HEK293 (cell line): ENCODE measurements around the gene TSPO2.

ENCODE experiments used
- CTCF ChIA-PET: fragments of 350-600 bp; formaldehyde crosslinking; extraction: SDS; loops from one replicate; lab custom pipeline; 2021; ENCODE audit warnings: antibody characterized with exemption; lab: Yijun Ruan, JAX
- POLR2A ChIA-PET: fragments of 300-600 bp; formaldehyde crosslinking; extraction: SDS; loops from one replicate; lab custom pipeline; 2020; ENCODE audit warnings: antibody characterized with exemption, inconsistent platforms; lab: Yijun Ruan, JAX
- H3K27ac ChIP-seq: fragments of 200-500 bp; sonication (Bioruptor generic); 2 replicates; pipeline ENCODE4 v1.5.1; 2014; ENCODE audit warnings: low read depth, low read length, control low read depth, inconsistent platforms; ENCODE audit errors: extremely low read depth
- H3K36me3 ChIP-seq, 2 experiments: fragments of 200-500 bp in 1 of 2; sonication (Bioruptor generic) in 1 of 2; 1 replicate in 1 of 2; 2 replicates in 1 of 2; pipeline ENCODE4 v1.5.1; 2014 to 2017; ENCODE audit warnings: inconsistent platforms in 2 of 2, low read length in 2 of 2; ENCODE audit not compliant: control insufficient read depth in 2 of 2, insufficient read depth in 1 of 2
- H3K4me1 ChIP-seq: fragments of 200-500 bp; sonication (Bioruptor generic); 2 replicates; pipeline ENCODE4 v1.5.1; 2014; ENCODE audit warnings: mild to moderate bottlenecking, low read length, inconsistent platforms; ENCODE audit not compliant: control insufficient read depth, insufficient read depth
- H3K4me3 ChIP-seq: 2 replicates; pipeline ENCODE4 v1.5.1; 2011; ENCODE audit warnings: low read depth, mild to moderate bottlenecking, control low read depth, low read length, moderate library complexity
- H3K9me3 ChIP-seq: fragments of 200-500 bp; sonication (Bioruptor generic); 2 replicates; pipeline ENCODE4 v1.5.1; 2014; ENCODE audit warnings: low read depth, low read length, inconsistent platforms; ENCODE audit not compliant: control insufficient read depth, insufficient read depth
- ELK4 ChIP-seq: IDR thresholded peaks from 2 replicates; pipeline ENCODE4 v1.6.1; 2011; ENCODE audit warnings: mild to moderate bottlenecking, low read depth, low read length, borderline replicate concordance
- GLI2 ChIP-seq: fragments of 450-650 bp; formaldehyde crosslinking; IDR thresholded peaks from 2 replicates; pipeline ENCODE4; 2017; ENCODE audit warnings: missing biosample characterization, missing genetic modification characterization, low read depth, borderline replicate concordance
- HOXC10 ChIP-seq: sonication (generic); formaldehyde crosslinking; IDR thresholded peaks from 2 replicates; pipeline ENCODE4 v1.8.1; 2023; ENCODE audit warnings: mild to moderate bottlenecking, missing genetic modification reagents
- TCF7L2 ChIP-seq: IDR thresholded peaks from 2 replicates; pipeline ENCODE4 v1.6.1; 2011; ENCODE audit warnings: low read depth, mild to moderate bottlenecking, inconsistent platforms, low read length, moderate library complexity, borderline replicate concordance
- ZBTB10 ChIP-seq: fragments of 450-650 bp; formaldehyde crosslinking; IDR thresholded peaks from 2 replicates; pipeline ENCODE4 v1.5.1; 2016; ENCODE audit warnings: missing biosample characterization, missing genetic modification characterization
- ZBTB21 ChIP-seq: fragments of 450-650 bp; formaldehyde crosslinking; IDR thresholded peaks from 2 replicates; pipeline ENCODE4 v1.5.1; 2017; ENCODE audit warnings: missing biosample characterization, missing genetic modification characterization
- ZBTB7A ChIP-seq: fragments of 450-650 bp; formaldehyde crosslinking; IDR thresholded peaks from 2 replicates; pipeline ENCODE4 v1.5.1; 2016; ENCODE audit warnings: low read depth, missing biosample characterization, missing genetic modification characterization
- ZNF248 ChIP-seq: fragments of 450-650 bp; formaldehyde crosslinking; IDR thresholded peaks from 2 replicates; pipeline ENCODE4 v1.5.1; 2017; ENCODE audit warnings: missing biosample characterization, missing genetic modification characterization
- ZNF354C ChIP-seq: fragments of 450-650 bp; formaldehyde crosslinking; IDR thresholded peaks from 2 replicates; pipeline ENCODE4 v1.5.1; 2016; ENCODE audit warnings: missing biosample characterization, missing genetic modification characterization, low read depth, borderline replicate concordance
- ZNF37A ChIP-seq: fragments of 450-650 bp; IDR thresholded peaks from 2 replicates; pipeline ENCODE4 v1.5.1; 2018; ENCODE audit warnings: missing biosample characterization, missing genetic modification characterization
- ZNF416 ChIP-seq: fragments of 450-650 bp; formaldehyde crosslinking; IDR thresholded peaks from 2 replicates; pipeline ENCODE4 v1.5.1; 2016; ENCODE audit warnings: missing biosample characterization, missing genetic modification characterization
- ZNF423 ChIP-seq: fragments of 450-650 bp; formaldehyde crosslinking; IDR thresholded peaks from 2 replicates; pipeline ENCODE4 v1.5.1; 2016; ENCODE audit warnings: missing biosample characterization, missing genetic modification characterization
- ZNF624 ChIP-seq: fragments of 450-650 bp; formaldehyde crosslinking; IDR thresholded peaks from 2 replicates; pipeline ENCODE4 v1.5.1; 2017; ENCODE audit warnings: missing biosample characterization, missing genetic modification characterization
- ZNF654 ChIP-seq: fragments of 450-650 bp; formaldehyde crosslinking; IDR thresholded peaks from 2 replicates; pipeline ENCODE4 v1.5.1; 2016; ENCODE audit warnings: low read depth, missing biosample characterization, missing genetic modification characterization
- ZNF701 ChIP-seq: fragments of 450-650 bp; formaldehyde crosslinking; IDR thresholded peaks from 2 replicates; pipeline ENCODE4 v1.5.1; 2016; ENCODE audit warnings: missing biosample characterization, missing genetic modification characterization
- ZNF704 ChIP-seq: fragments of 450-650 bp; formaldehyde crosslinking; IDR thresholded peaks from 2 replicates; pipeline ENCODE4 v1.5.1; 2016; ENCODE audit warnings: missing biosample characterization, missing genetic modification characterization

Gene TSPO2

GRCh38 chr6:41090841-41091761 is 48.8 kb downstream of the TSPO2 start (continued):
- TF ChIP-seq ZBTB10 (no peak), ZBTB7A (no peak), ZNF624 (tag by site-specific recombination) (no peak)

- H3K4me3 ChIP-seq: no peak overlapping the region
- no peaks in the 10 kb centered on the region for H3K9me3 ChIP-seq
- peak; percentile 24; the same call in 1 of the 2 replicates for TF ChIP-seq ZNF654 (tag by site-specific recombination)
- no peak for TF ChIP-seq HOXC10 (CRISPR knock-in tag)
- TF ChIP-seq, all 188 proteins: peak for 1
- Histone ChIP-seq H3K36me3 (peaks cover 74 to 87% of the 10 kb centered on the region in 2 experiments), H3K4me1 (no peaks in the 10 kb centered on the region), H3K27ac (no peak overlapping the region)
- ChIA-PET POLR2A (interaction anchor here (1.1 kb wide), 1 partner anchor 20 kb away, joined by 4 read pairs; the partner anchor contains the start of genes NFYA and OARD1), CTCF (interaction anchor here (0.5 to 3.9 kb wide), 18 partner anchors 9 to 302 kb away, joined by 3 to 42 read pairs (median 4); partner anchors contain the start of gene TREML4)
Measured at GRCh38 chr6:41092421-41093140, 50.3 kb downstream of the TSPO2 start.

GRCh38 chr6:41093729-41094128 is 51.5 kb downstream of the TSPO2 start:
- H3K4me1 ChIP-seq: no peaks in the 10 kb centered on the region
- peaks cover 79 to 96% of the 10 kb centered on the region in 2 experiments for H3K36me3 ChIP-seq
- CTCF ChIA-PET: interaction anchor here (0.6 to 3.9 kb wide), 8 partner anchors 10 to 850 kb away, joined by 3 to 42 read pairs (median 4); no protein-coding TSS in a partner anchor
- H3K27ac ChIP-seq: no peak overlapping the region
- POLR2A ChIA-PET: interaction anchor here (1.1 kb wide), 1 partner anchor 21 kb away, joined by 4 read pairs; the partner anchor contains the start of genes NFYA and OARD1
- no peak for TF ChIP-seq ZNF701 (tag by site-specific recombination)
- no peak for TF ChIP-seq TCF7L2
- TF ChIP-seq GLI2 (tag by site-specific recombination): no peak
- no peak for TF ChIP-seq ZNF704 (tag by site-specific recombination)
- no peak for TF ChIP-seq ZNF248 (tag by site-specific recombination)
- no peak for TF ChIP-seq ZNF423 (tag by site-specific recombination)
- TF ChIP-seq ZNF416 (tag by site-specific recombination): no peak
- no peak for TF ChIP-seq ZNF37A
- no peak for TF ChIP-seq ZBTB21 (tag by site-specific recombination)
- no peak for TF ChIP-seq ZNF354C (tag by site-specific recombination)
- no peak for TF ChIP-seq ELK4
- TF ChIP-seq, all 188 proteins: peak for 0
- Histone ChIP-seq H3K4me3 (no peak overlapping the region), H3K9me3 (no peaks in the 10 kb centered on the region)
